GM19455 (cell line): Measurements from ENCODE around the gene RNF187.

Experiments used
- ATAC-seq: cut with Tn5 transposase; IDR thresholded peaks from one replicate; pipeline ENCODE4 v1.9.1; 2021; ENCODE audit not compliant: unreplicated experiment

Gene RNF187

DNA sequence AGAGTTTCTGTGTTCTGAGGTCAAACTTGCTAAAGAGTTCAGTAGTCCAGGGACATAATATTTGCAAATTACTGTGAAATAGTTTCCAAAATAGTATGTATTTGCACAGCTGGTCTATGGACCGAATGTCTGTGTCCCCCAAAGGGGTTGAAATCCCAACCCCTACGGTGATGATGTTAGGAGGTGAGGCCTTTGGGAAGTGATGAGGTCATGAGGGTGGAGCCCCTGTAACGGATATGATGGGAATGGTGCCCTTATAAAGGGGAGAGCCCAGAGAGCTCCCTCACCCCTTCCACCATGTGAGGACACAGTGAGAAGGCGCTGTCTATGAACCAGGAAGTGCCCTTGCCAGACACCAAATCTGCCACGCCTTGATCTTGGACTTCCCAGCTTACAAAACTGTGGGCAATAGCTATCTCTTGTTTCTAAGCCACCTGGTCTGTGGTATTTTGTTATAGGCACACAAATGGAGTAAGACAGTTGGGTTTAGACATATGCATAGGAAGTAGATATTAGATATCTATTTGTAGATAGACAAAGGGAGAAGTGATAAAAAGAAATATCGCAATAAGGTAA, 21.7 kb downstream of the RNF187 start:
- ATAC-seq = no peak

DNA sequence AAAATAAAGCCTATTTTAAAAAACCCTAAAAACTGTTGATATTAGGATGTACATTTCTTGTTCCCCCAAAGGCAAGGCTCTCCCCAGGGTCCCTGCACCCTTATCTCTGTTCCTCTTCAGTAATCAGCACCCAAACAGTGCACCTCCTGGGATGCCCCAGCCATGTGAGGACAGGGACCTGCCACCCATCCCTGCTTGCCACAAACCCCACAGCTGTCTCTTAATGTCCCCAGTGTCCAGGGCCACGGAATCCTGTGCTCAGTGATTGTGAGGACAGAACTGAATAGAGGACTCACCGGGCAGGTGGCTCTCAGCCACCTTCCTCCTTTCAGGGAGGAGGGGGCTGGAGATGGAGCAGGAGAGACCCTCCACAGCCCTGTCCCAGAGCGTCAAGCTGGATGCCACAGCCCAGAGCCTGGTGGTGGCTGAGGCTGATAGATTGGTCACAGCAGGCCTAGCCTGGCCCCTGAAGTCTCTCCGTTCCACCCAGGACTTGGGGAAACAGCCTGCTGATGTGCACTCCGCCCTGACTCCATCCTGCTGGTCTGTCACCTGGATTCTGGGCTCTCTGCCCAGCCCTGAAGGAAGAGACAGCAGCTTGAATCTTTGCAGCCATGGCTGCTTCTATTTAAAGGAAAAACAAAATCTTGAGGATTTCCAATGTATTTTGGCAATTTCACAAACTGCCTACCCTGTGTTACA, 23.1 kb downstream of the RNF187 start:
- ATAC-seq = no peak

GRCh38 chr1:228510803-228511413, 23.7 kb downstream of the RNF187 start:
- ATAC-seq = no peak

- no peak for ATAC-seq
Observed at GRCh38 chr1:228511546-228512445, 24.6 kb downstream of the RNF187 start.

- no peak for ATAC-seq
Observed at GRCh38 chr1:228512781-228513198, 25.6 kb downstream of the RNF187 start.

GRCh38 chr1:228513236-228513900, 26.2 kb downstream of the RNF187 start:
- no peak for ATAC-seq

DNA sequence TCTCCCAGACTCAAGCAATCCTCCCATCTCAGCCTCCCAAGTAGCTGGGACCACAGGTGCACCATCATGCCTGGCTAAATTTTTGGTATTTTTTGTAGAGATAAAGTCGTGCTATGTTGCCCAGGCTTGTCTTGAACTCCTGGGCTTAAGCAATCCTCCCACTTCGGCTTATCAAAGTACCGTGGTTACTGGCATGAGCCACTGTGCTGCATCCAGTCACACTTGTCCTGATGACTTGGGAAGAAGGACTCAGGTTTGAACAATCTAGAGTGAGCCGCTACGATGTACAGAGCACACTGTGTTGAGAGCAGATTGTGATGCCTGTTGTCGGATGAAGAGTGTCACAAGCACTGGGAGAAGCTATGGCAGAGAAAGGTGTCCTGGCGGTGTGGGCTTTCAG, 27.2 kb downstream of the RNF187 start:
- ATAC-seq = no peak

DNA sequence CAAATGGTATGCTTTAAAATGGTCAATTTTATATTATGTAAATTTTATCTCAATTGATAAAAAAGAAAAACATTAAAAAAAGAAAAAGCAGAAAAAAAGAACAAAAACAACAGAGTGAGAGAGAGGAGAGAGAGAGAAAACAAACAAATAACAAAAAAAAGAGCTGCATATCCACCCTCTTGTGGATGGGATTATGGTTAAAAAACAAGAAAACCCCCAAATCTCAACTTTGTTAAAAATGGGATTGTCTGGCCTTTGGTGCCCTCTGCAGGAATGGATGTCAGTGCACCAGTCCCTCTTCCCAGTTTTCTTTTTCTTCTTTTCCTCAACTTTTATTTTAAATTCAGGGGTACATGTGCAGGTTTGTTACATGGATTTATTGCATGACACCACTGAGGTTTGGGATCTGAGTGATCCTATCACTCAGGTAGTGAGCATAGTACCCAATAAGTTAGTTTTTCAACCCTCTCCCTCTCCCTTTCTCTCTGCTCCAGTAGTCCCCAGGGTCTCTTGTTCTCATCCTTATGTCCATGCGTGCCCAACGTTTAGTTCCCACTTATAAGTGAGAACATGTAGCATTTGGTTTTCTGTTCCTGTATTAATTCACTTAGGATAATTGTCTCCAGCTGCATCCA, 28.1 kb downstream of the RNF187 start:
- ATAC-seq = no peak

- ATAC-seq = no peak
Observed at GRCh38 chr1:228517655-228518054, 30.5 kb downstream of the RNF187 start.

- ATAC-seq = no peak
Observed at GRCh38 chr1:228527596-228527995, 40.4 kb downstream of the RNF187 start.

DNA sequence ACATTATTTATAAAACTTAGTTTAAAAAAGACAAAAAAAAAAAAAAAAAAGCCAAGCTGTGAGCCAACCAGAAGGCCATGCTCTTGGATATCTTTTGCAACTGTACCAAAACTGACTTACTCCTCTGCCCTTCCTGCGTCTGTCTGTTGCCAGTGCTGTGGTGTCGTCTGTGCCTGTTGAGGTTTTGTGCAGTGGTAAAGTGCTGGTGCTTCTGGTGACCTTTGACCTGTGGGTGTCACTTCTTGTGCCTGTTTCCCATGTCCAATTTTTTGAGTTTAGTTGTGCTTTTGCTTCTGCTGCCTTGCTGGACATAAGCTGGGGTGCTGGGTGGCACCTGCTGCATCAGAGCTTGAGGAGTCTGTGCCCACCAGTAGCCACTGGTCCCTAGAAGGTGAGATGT, 41.4 kb downstream of the RNF187 start:
- no peak for ATAC-seq

GRCh38 chr1:228530086-228530758, 43.0 kb downstream of the RNF187 start:
- ATAC-seq = no peak

- ATAC-seq = no peak
Observed at GRCh38 chr1:228530951-228531731, 44.0 kb downstream of the RNF187 start.

DNA sequence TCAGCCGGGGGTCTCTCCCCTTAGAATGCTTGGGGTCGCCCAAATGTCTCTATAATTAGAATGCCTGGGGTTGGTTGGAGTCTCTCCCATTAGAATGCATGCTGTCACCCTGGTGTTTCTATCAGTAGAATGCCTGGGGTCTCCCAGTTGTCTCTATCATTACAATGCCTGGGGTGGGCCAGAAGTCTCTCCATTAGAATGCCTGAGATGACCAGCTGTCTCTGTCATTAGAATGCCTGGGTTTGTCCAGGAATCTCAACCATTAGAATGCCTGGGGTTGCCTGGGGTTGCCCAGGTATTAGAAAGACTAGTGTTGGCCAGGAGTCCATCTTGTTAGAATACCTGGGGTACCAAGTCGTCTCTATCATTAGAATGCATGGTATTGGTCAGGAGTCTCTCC, 51.6 kb downstream of the RNF187 start:
- ATAC-seq = no peak

DNA sequence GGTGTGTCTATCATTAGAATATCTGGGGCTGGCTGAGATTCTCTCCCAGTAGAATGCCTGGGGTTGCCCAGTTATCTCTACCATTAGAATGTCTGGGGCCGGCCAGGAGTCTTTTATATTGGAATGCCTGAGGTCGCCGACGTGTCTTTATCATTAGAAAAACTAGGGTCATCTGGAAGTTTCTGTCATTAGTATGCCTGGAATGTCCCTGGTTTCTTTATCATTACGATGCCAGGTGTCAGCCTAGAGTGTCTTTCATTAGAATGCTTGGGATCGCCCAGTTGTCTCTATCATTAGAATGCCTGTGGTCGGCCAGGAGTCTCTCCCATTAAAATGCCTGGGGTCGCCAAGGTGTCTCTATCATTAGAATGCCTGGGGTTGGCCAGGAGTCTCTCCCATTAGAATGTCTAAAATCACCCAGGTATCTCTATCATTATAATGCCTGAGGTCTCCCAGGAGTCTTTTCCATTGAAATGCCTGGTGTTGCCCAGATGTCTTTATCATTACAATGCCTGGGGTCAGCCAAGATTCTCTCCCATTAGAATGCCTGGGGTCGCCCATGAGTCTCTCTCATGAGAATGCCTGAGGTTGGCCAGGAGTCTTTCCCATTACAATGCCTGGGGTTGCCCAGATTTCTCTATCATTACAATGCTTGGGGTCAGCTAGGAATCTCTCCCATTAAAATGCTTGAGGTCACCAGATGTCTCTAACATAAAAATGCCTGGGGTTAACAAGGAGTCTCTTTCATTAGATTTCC, 53.2 kb downstream of the RNF187 start:
- ATAC-seq = no peak

DNA sequence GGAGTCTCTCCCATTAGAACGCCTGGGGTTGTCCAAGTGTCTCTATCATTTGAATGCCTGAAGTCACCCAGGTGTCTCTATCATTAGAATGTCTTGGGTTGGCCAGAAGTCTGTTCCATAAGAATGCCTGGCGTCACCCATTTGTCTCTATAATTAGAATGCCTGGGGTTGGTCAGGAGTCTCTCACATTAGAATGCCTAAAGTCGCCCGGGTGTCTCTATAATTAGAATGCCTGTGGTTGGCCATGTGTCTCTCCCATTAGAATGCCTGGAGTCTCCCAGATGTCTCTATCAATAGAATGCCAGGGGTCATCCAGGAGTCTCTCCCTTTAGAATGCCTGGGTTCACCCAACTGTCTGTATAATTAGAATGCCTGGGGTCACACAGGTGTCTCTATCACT, 54.5 kb downstream of the RNF187 start:
- ATAC-seq = no peak

DNA sequence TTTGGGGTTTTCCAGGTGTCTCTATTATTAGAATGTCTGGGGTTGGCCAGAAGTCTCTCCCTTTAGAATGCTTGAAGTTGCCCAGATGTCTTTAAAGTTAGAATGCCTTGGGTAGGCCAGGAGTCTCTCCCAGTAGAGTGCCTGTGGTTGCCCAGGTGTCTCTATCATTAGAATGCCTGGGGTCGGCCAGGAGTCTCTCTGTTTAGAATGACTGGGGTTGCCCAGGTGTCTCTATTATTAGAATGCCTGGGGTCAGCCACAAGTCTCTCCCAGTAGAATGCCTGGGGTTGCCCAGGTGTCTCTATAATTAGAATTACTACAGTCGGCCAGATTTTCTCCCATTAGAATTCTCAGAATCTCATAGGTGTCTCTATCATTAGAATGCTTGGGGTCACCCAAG, 55.2 kb downstream of the RNF187 start:
- no peak for ATAC-seq

- ATAC-seq = no peak
Observed at GRCh38 chr1:228542981-228543380, 55.8 kb downstream of the RNF187 start.
